Skin epidermis (tissue), 12 donors: ENCODE results near the gene PHC3.

Source experiments
- H3K27ac ChIP-seq, 21 experiments: fragments of 200-600 bp; sonication (generic) in 11 of 21; one replicate each; pipeline ENCODE4 v1.5.0; 2020; ENCODE audit warnings: mild to moderate bottlenecking in 3 of 21, inconsistent platforms in 2 of 21, moderate library complexity in 2 of 21
- H3K4me3 ChIP-seq, 7 experiments: fragments of 200-600 bp; sonication (generic) in 2 of 7; one replicate each; pipeline ENCODE4 v1.5.0; 2020; ENCODE audit warnings: inconsistent platforms in 2 of 7, mild to moderate bottlenecking in 2 of 7, moderate library complexity in 1 of 7

The PHC3 gene

GRCh38 chr3:170083343-170083742 lies 98.2 kb downstream of the PHC3 start:
- no peak overlapping the region for H3K4me3 ChIP-seq

DNA sequence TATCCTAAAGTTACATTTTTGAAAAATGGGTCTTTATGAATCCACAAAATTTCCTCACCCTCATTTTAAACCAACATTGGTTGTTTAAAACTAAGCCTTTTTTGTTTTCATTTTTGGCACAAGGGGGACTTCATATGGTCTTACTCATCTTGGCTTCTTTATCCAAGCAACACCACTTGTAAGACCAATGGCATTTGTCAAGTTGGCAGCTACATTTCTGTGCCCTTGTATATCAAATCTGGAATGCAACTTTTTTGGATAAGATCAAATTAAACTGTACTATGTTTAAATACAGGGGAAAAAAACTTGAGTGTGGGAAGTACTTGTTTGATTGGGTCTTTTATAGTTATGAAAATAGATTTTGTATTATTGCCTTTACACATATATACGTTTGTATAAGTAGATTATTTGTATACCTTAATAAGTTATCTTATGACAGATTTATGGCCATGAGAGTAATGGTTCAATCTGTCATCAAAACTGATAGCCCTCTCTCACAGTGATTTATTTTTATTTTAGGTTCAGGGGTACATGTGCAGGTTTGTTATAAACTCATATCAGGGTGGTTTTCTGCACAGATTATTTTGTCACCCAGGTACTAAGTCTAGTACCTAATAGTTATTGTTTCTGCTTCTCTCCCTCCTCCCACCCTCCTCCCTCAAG lies 100.3 kb downstream of the PHC3 start:
- Histone ChIP-seq H3K4me3 (no peak overlapping the region), H3K27ac (no peak overlapping the region)

More at GRCh38 chr3:170083343-170083742, 98.2 kb downstream of the PHC3 start:
- H3K27ac ChIP-seq, result no peak overlapping the region

GRCh38 chr3:170080605-170081004 lies 100.9 kb downstream of the PHC3 start:
- Histone ChIP-seq H3K27ac (no peak overlapping the region), H3K4me3 (no peak overlapping the region)

GRCh38 chr3:170079536-170080165 lies 101.9 kb downstream of the PHC3 start:
- Histone ChIP-seq H3K27ac (no peak overlapping the region), H3K4me3 (no peak overlapping the region)

- Histone ChIP-seq H3K4me3 (no peak overlapping the region), H3K27ac (no peak overlapping the region)
Observed at GRCh38 chr3:170078620-170079281, 102.8 kb downstream of the PHC3 start.

GRCh38 chr3:170077361-170077760 lies 104.2 kb downstream of the PHC3 start:
- Histone ChIP-seq H3K27ac (no peak overlapping the region), H3K4me3 (no peak overlapping the region)

- Histone ChIP-seq H3K27ac (no peak overlapping the region), H3K4me3 (no peak overlapping the region)
Observed at GRCh38 chr3:170076715-170077238, 104.8 kb downstream of the PHC3 start.

DNA sequence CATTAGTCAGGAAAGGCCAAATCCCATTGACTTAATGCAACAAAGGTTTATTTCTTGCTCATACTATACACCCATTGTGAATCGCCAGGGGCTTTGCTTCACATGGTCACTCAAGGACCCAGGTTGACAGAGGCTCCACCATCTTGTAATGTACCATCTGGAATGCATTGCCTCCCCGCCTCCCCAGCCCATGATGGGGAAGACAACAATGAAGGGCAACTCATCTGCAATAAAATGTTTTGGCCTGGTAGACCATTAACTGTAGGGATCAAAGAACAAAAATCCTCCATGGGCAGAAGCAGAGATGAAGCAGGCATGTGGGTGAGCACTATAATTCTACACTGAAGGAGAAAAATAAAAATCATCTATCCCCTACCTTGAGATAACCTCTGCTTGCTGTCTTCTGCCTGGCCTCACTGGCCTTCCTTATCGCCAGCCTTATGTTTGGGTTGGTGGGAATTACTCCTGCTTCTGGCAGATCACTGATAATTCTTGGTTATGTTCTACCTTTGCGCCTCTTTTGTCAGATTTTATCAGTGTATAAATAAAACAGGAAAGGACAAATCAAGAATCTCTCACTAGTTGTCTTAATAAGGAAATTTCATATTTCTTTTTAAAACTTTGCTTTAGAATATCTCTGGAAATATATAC lies 106.0 kb downstream of the PHC3 start:
- Histone ChIP-seq H3K27ac (no peak overlapping the region), H3K4me3 (no peak overlapping the region)

GRCh38 chr3:170064108-170064507 lies 117.4 kb downstream of the PHC3 start:
- Histone ChIP-seq H3K27ac (no peak overlapping the region), H3K4me3 (no peak overlapping the region)

DNA sequence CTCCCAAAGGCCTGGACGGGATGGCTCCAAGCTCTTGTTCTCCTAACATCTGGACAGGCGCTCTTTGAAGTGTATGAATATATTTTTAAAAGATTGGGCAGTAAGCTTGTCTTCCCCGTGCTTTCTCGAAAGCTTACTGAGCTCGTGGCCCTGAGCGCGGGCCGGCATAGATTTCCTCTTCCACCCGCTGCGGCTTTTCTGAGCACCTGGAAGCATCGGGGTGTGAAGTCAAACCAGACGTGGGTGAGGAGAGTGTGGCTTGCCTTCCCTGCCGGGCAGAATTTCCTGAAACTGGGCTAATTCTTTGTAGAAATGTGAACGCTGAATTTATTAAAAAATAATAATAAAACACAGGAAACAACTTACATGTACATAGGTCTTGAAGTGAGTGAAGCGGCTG lies 117.8 kb downstream of the PHC3 start:
- H3K27ac ChIP-seq, result no peak overlapping the region
- no peak overlapping the region for H3K4me3 ChIP-seq

- H3K4me3 ChIP-seq, result no peak overlapping the region
- no peak overlapping the region for H3K27ac ChIP-seq
Observed at GRCh38 chr3:170062769-170063168, 118.8 kb downstream of the PHC3 start.

DNA sequence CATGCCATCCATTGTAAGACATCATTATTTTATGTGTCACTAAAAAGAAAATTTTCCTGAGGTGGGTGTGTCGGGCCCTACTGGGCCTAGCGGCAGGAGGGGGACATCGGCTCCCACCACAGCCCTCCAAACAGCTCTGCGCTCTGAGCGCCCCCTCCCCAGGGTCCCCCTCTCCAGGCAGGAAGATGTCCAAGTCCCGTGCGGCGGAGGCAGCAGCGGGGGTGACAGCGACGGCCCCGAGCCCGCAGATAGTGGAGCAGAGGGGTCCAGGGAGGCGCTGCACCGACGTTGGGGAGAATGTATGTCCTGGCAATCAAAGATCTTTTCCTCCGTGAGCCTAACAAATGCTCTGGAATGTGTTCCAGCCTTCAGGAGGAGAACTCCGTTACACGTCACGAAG lies 119.5 kb downstream of the PHC3 start:
- Histone ChIP-seq H3K4me3 (no peak overlapping the region), H3K27ac (no peak overlapping the region)

DNA sequence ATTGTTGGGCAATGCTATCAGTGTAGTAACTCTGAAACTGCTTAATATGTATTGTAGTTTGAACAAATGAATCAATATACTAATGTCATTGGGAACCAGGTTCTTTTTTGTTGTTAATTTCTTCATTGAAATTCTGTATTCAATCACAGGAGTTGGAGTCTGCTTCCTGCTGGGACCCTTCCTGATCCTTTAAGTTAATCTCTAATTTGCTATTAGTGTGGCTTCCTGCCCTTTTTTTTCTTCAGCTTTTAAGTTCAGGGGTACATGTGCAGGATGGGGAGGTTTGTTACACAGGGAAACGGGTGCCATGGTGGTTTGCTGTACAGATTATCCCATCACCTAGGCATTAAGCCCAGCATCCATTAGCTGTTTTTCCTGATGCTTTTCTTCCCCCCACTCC lies 122.1 kb downstream of the PHC3 start:
- Histone ChIP-seq H3K27ac (no peak overlapping the region), H3K4me3 (no peak overlapping the region)

DNA sequence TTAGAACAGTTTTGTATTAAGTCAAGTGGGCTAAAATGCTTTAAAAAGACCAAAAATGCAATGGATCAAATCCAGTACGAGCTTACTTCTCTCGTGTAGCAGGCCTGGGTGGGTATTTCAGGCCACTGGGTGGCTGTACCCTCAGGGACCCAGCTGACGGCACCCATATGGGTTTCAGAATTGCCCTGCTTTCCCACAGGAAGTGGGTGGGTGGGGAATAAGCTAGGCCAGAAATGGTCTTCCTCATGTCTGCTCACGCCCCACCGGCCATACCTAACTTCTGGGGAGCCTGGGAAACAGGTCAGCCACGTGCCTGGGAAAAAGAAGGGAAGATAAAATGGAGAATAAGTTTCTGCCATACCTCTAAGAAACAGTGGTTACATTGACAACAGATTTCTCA lies 123.4 kb downstream of the PHC3 start:
- H3K4me3 ChIP-seq, result no peak overlapping the region
- no peak overlapping the region for H3K27ac ChIP-seq

DNA sequence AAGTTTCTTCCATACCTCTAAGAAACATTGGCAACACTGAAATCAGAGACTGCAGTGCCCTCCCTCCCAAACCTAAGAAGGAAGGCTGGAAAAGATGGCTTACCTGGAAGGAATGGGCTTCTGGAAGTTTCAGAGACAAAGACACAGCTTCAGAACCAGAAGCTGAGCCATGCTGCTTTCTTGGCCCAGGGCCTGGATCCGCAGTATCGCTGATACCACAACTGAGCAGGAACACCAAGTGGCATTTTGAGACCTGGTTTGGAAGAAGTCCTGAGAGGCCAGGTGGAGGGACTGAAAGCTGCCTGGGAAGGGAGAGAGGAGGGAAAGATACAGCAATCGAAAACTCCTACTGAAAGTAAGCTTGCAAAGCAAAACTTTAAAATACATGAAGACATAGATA lies 124.0 kb downstream of the PHC3 start:
- H3K27ac ChIP-seq, result no peak overlapping the region

GRCh38 chr3:170056710-170057454 lies 124.7 kb downstream of the PHC3 start:
- Histone ChIP-seq H3K27ac (no peak overlapping the region), H3K4me3 (no peak overlapping the region)

More for the DNA sequence above, 124.0 kb downstream of the PHC3 start:
- no peak overlapping the region for H3K4me3 ChIP-seq

DNA sequence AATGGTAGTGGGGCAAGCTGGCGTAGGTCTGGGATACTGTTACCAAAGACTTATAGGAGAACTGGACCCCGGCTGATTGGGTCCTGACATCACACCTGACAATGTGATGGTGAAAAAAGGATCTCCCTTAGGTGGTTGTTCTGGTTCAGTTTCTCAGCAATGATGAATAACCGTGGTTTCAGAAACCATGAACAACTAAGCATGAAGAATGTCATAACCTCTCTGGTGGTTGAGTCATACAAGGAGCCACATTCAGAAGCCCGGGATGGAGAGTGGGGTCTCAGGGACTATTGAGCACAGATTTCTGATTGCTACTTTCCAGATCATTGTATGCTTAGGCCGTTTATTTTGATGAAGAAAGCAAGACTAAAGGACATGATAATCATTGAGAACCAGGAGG lies 126.3 kb downstream of the PHC3 start:
- Histone ChIP-seq H3K27ac (no peak overlapping the region), H3K4me3 (no peak overlapping the region)

DNA sequence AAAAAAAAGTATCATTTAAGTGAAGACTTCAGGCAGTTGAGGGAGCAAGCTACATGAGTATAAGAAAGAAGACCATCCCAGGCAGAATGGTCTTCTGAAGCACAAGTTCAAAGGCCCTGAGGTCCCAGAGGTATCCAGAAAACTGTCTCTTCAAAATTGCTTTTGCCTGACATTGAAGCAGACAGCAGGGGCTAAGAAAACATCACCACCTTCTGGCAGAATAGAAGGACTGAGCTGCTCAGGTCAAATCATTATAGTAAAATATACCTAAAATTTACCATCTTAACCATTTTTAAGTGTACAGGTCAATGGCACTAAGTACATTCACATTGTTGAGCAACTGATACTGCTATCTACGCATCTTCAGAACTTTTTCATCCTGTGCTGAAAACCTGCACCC lies 127.3 kb downstream of the PHC3 start:
- Histone ChIP-seq H3K27ac (no peak overlapping the region), H3K4me3 (no peak overlapping the region)

DNA sequence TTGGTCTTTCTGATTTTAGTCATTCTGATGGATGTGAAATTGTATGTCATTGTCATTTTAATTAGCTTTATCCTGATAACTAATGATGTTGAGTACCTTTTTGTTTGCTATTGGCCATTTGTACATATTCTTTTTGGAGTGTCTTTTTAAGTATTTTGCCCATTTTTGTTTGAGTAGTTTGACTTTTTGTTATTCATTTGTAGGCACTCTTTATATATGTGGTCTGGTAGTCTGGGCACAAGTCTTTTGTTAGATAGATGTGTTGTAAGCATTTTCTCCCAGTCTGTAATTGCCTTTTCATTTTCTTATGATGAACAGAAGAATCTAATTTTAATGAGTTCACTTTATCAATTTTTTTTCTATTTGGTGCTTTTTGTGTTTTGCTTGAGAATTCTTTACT lies 129.1 kb downstream of the PHC3 start:
- Histone ChIP-seq H3K27ac (no peak overlapping the region), H3K4me3 (no peak overlapping the region)

GRCh38 chr3:170050753-170051152 lies 130.8 kb downstream of the PHC3 start:
- H3K4me3 ChIP-seq, result no peak overlapping the region
- no peak overlapping the region for H3K27ac ChIP-seq
